ENCODE data around the gene CPT2. TPM values are rescaled to one million over a fixed set of nuclear protein-coding genes. Genes with fewer than 3 reads are reported as not detected.

Gene CPT2
- total and polyA plus RNA-seq, 9 of the 15 experiments (the other 6 are each of a cell fraction or from before 2014, with no cell fraction given), result 7.6 to 25.1 (median 16.8) TPM

DNA sequence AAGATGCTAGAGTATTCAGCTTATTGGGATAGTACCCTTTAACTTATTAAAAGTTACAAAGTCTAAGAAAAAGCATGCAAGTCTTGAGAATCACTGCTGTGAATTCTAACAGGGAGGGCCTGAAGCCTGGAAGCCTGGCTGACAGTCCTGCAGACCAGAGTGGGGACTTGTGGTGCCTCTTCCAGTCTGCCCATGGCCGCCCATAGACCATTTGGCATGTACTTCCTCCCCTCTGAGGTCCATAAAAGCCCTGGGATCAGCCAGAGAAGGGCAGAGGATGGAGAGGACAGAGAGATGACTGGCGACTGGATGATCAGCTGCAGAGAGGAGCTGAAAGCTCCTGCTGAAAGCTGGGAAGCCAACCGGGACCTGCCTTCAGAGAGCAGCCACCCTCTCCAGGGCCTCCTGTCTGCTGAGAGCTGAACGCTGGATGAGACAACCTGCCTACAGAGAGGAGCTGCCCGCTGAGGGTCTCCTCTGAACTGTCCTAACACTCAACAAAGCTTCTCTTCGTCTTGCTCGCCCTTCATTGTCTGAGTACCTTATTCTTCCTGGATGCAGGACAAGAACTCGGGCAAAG, 41.7 kb upstream of the CPT2 start (continued):
- TF ChIP-seq, protein P1, sequence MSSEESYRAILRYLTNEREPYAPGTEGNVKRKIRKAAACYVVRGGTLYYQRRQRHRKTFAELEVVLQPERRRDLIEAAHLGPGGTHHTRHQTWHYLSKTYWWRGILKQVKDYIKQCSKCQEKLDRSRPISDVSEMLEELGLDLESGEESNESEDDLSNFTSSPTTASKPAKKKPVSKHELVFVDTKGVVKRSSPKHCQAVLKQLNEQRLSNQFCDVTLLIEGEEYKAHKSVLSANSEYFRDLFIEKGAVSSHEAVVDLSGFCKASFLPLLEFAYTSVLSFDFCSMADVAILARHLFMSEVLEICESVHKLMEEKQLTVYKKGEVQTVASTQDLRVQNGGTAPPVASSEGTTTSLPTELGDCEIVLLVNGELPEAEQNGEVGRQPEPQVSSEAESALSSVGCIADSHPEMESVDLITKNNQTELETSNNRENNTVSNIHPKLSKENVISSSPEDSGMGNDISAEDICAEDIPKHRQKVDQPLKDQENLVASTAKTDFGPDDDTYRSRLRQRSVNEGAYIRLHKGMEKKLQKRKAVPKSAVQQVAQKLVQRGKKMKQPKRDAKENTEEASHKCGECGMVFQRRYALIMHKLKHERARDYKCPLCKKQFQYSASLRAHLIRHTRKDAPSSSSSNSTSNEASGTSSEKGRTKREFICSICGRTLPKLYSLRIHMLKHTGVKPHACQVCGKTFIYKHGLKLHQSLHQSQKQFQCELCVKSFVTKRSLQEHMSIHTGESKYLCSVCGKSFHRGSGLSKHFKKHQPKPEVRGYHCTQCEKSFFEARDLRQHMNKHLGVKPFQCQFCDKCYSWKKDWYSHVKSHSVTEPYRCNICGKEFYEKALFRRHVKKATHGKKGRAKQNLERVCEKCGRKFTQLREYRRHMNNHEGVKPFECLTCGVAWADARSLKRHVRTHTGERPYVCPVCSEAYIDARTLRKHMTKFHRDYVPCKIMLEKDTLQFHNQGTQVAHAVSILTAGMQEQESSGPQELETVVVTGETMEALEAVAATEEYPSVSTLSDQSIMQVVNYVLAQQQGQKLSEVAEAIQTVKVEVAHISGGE (CRISPR knock-in tag; IDR thresholded peaks at IDR 0.05), result no peak
- TF ChIP-seq FIP1L1 (IDR thresholded peaks at IDR 0.05; ENCODE audit: low read depth, low read length, poor library complexity, severe bottlenecking) (no peak), CREBBP (IDR thresholded peaks at IDR 0.05; ENCODE audit: low read depth, low read length) (no peak), ZNF444 (CRISPR knock-in tag; IDR thresholded peaks at IDR 0.05) (no peak)

DNA sequence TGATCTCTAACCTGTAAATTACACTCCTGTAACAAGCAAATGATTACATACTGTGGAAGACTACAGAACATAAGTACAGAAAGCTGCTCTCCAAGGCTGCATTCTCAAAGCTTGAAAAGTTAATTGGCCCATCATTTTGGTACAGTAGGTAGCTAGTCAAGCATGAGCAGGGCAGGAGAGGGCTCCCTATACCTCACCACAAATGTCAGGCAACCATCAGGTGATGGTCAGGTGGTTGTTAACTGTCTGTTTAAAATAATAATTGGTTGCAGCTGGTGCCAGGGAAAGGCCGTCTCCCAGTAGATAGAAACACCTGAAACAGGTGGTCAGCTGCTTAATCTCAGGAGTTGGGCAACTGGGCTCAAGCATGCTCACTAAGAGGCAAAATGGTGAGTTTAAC, 41.1 kb upstream of the CPT2 start:
- H3K4me2 ChIP-seq (ENCODE audit: insufficient read depth, low read length), result no peak overlapping the region
- no peak for DNase-seq (ENCODE audit: extremely low read depth in 1 of 4, low spot score in 3 of 4)
- no peak overlapping the region for H3K27ac ChIP-seq (ENCODE audit: extremely low read depth, low read depth, low read length)
- intact Hi-C loops (cut with micrococcal nuclease), result no loop called here
- H3K79me2 ChIP-seq (ENCODE audit: control insufficient read depth, insufficient read depth, low read length), result no peaks in the 10 kb centered on the region
- H3K9me3 ChIP-seq (replicated peaks; ENCODE audit: control insufficient read depth, insufficient read depth, low read depth, low read length), result no peaks in the 10 kb centered on the region
- no peak overlapping the region for H3K9ac ChIP-seq (ENCODE audit: insufficient read depth in 1 of 2, low read depth in 2 of 2, low read length in 2 of 2)
- FAIRE-seq, result no peak
- ATAC-seq, result no peak; the same call in 2 of the 3 replicates
- H2AFZ ChIP-seq (ENCODE audit: low read depth, low read length), result no peak overlapping the region; the same call in 1 of the 2 replicates
- H3K36me3 ChIP-seq (ENCODE audit: control insufficient read depth, insufficient read depth, low read length), result no peaks in the 10 kb centered on the region
- CTCF ChIA-PET (ENCODE audit: low intra/inter-chr PET ratio), result no interaction called here
- POLR2A ChIA-PET, result interaction anchor here (1.0 to 1.6 kb wide), 3 partner anchors 9 to 11 kb away, joined by 3 to 4 read pairs (median 3); no protein-coding TSS in a partner anchor
- WGBS (ENCODE audit: insufficient coverage, low coverage, missing lambda C conversion rate), result 14% methylated on average over 1 of the region's 1 CpG
- no peaks in the 10 kb centered on the region for H3K4me1 ChIP-seq (replicated peaks in 1 of 2; ENCODE audit: control insufficient read depth in 2 of 2, insufficient read depth in 2 of 2, low read length in 2 of 2)
- H4K20me1 ChIP-seq (replicated peaks; ENCODE audit: control insufficient read depth, insufficient read depth, low read length), result no peaks in the 10 kb centered on the region
- in situ Hi-C loops (cut with MboI), result no loop called here
- peaks cover 3 to 14% of the 10 kb centered on the region in 2 experiments; a peak in 3 of 5 replicates for H3K27me3 ChIP-seq (ENCODE audit: control insufficient read depth in 2 of 2, insufficient read depth in 2 of 2, low read length in 2 of 2)
- no peaks in the 10 kb centered on the region for H3K9me1 ChIP-seq (ENCODE audit: control insufficient read depth, insufficient read depth, low read length)
- no peak overlapping the region for H3K4me3 ChIP-seq
- no TSS peak for BruUV-seq (replicated peaks)
- TF ChIP-seq SMAD1 (IDR thresholded peaks at IDR 0.05; ENCODE audit: low read depth, low read length, partially characterized antibody) (no peak), CBFA2T2 (conservative IDR thresholded peaks at IDR 0.05) (no peak), EGR1 (conservative IDR thresholded peaks at IDR 0.05) (no peak), ZNF316 (IDR thresholded peaks at IDR 0.05) (no peak), ZNF707 (CRISPR knock-in tag; conservative IDR thresholded peaks at IDR 0.05) (no peak), XRCC4 (IDR thresholded peaks at IDR 0.05; ENCODE audit: extremely low read depth, insufficient read depth, insufficient read length) (no peak), TEAD1 (CRISPR knock-in tag; IDR thresholded peaks at IDR 0.05) (no peak), CBFA2T3 (IDR thresholded peaks at IDR 0.05) (no peak)
- TF ChIP-seq, protein P2, sequence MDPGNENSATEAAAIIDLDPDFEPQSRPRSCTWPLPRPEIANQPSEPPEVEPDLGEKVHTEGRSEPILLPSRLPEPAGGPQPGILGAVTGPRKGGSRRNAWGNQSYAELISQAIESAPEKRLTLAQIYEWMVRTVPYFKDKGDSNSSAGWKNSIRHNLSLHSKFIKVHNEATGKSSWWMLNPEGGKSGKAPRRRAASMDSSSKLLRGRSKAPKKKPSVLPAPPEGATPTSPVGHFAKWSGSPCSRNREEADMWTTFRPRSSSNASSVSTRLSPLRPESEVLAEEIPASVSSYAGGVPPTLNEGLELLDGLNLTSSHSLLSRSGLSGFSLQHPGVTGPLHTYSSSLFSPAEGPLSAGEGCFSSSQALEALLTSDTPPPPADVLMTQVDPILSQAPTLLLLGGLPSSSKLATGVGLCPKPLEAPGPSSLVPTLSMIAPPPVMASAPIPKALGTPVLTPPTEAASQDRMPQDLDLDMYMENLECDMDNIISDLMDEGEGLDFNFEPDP (CRISPR knock-in tag; IDR thresholded peaks at IDR 0.05), result no peak
- TF ChIP-seq, protein P3, sequence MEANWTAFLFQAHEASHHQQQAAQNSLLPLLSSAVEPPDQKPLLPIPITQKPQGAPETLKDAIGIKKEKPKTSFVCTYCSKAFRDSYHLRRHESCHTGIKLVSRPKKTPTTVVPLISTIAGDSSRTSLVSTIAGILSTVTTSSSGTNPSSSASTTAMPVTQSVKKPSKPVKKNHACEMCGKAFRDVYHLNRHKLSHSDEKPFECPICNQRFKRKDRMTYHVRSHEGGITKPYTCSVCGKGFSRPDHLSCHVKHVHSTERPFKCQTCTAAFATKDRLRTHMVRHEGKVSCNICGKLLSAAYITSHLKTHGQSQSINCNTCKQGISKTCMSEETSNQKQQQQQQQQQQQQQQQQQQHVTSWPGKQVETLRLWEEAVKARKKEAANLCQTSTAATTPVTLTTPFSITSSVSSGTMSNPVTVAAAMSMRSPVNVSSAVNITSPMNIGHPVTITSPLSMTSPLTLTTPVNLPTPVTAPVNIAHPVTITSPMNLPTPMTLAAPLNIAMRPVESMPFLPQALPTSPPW (CRISPR knock-in tag; IDR thresholded peaks at IDR 0.05), result no peak
